HG03565 (cell line): ENCODE data around the gene ARIH1.
A peak's percentile ranks its signal among the peaks of the same experiment; 100 is the strongest.
"Not testable (repeated sequence)": the region's sequence is repeated elsewhere in the genome, so short reads cannot be mapped to it uniquely, and the experiment has no call there.

Experiments
- ATAC-seq: cut with Tn5 transposase; IDR thresholded peaks from one replicate; pipeline ENCODE4 v1.9.1; 2021; ENCODE audit warnings: mild to moderate bottlenecking, moderate library complexity; ENCODE audit not compliant: unreplicated experiment

The ARIH1 gene

GRCh38 chr15:72473614-72474465, at the start of gene ARIH1:
TSS of gene ARIH1 (plus strand) at chr15:72474330. CDS start at chr15:72474640, 310 bp downstream.
- ATAC-seq = peak; percentile 66

GRCh38 chr15:72426753-72427152, 47.4 kb upstream of the ARIH1 start:
- no peak for ATAC-seq

- ATAC-seq = no peak
Observed at GRCh38 chr15:72437650-72438316, 36.3 kb upstream of the ARIH1 start.

- ATAC-seq = not testable (repeated sequence)
Observed at GRCh38 chr15:72442848-72443247, 31.3 kb upstream of the ARIH1 start.

GRCh38 chr15:72445426-72445825, 28.7 kb upstream of the ARIH1 start:
- no peak for ATAC-seq

GRCh38 chr15:72450805-72451204, 23.3 kb upstream of the ARIH1 start:
- ATAC-seq = no peak

- no peak for ATAC-seq
Observed at GRCh38 chr15:72451224-72451623, 22.9 kb upstream of the ARIH1 start.

GRCh38 chr15:72456684-72457083, 17.4 kb upstream of the ARIH1 start:
- ATAC-seq = no peak

GRCh38 chr15:72460402-72460801, 13.7 kb upstream of the ARIH1 start:
- no peak for ATAC-seq

GRCh38 chr15:72463702-72464101, 10.4 kb upstream of the ARIH1 start:
- ATAC-seq = no peak

- ATAC-seq = no peak
Observed at GRCh38 chr15:72464251-72464650, 9.9 kb upstream of the ARIH1 start.

GRCh38 chr15:72468103-72468502, 6.0 kb upstream of the ARIH1 start:
- no peak for ATAC-seq

- ATAC-seq = no peak
Observed at GRCh38 chr15:72472992-72473610, 1.0 kb upstream of the ARIH1 start.

GRCh38 chr15:72474466-72474911, 359 bp downstream of the ARIH1 start:
- ATAC-seq = no peak

- ATAC-seq = peak; percentile 12
Observed at GRCh38 chr15:72474912-72475628, 940 bp downstream of the ARIH1 start.

- ATAC-seq = no peak
Observed at GRCh38 chr15:72475674-72476073, 1.5 kb downstream of the ARIH1 start.

- not testable (repeated sequence) for ATAC-seq
Observed at GRCh38 chr15:72476330-72476729, 2.2 kb downstream of the ARIH1 start.

- ATAC-seq = no peak
Observed at GRCh38 chr15:72481015-72481659, 7.0 kb downstream of the ARIH1 start.

GRCh38 chr15:72482275-72482674, 8.1 kb downstream of the ARIH1 start:
- no peak for ATAC-seq

GRCh38 chr15:72483279-72483678, 9.1 kb downstream of the ARIH1 start:
- no peak for ATAC-seq

GRCh38 chr15:72486144-72486543, 12.0 kb downstream of the ARIH1 start:
- ATAC-seq = no peak
